GM23338 (cell line): ENCODE data around the gene HTT. TPM values are rescaled to one million over a fixed set of nuclear protein-coding genes. Genes with fewer than 3 reads are reported as not detected.

Experiments used
- ATAC-seq: fragments of 200-7000 bp; cut with Tn5 transposase; 3 replicates; pipeline ENCODE4 v1.9.1; 2020
- DNase-seq: peaks from one replicate; pipeline ENCODE4 v3.0.0-alpha.2; 2015; ENCODE audit warnings: low spot score
- H2AFZ ChIP-seq: fragments of 200-600 bp; sonication (generic); 2 replicates; pipeline ENCODE4 v1.8.0; 2016; ENCODE audit warnings: antibody characterized with exemption, mild to moderate bottlenecking, moderate library complexity
- H3F3A ChIP-seq: fragments of 200-600 bp; sonication (generic); replicated peaks from 2 replicates; pipeline ENCODE4 v1.8.0; 2017; ENCODE audit warnings: antibody characterized with exemption, mixed run types, low read depth
- H3K27ac ChIP-seq: fragments of 200-600 bp; sonication (generic); 2 replicates; pipeline ENCODE4 v1.6.1; 2016; ENCODE audit warnings: low read depth
- H3K27me3 ChIP-seq: fragments of 200-600 bp; sonication (generic); 2 replicates; pipeline ENCODE4 v1.8.0; 2016; ENCODE audit warnings: mild to moderate bottlenecking, mixed run types, moderate library complexity; ENCODE audit not compliant: insufficient read depth
- H3K36me3 ChIP-seq: fragments of 200-600 bp; sonication (generic); 2 replicates; pipeline ENCODE4 v1.8.0; 2016; ENCODE audit warnings: mild to moderate bottlenecking; ENCODE audit not compliant: insufficient read depth
- H3K4me1 ChIP-seq: fragments of 200-600 bp; sonication (generic); 2 replicates; pipeline ENCODE4 v1.8.0; 2016; ENCODE audit warnings: mild to moderate bottlenecking, moderate library complexity; ENCODE audit not compliant: insufficient read depth
- H3K4me2 ChIP-seq: fragments of 200-600 bp; sonication (generic); 2 replicates; pipeline ENCODE4 v1.7.1; 2017; ENCODE audit warnings: mixed run types
- H3K4me3 ChIP-seq: fragments of 200-600 bp; sonication (generic); 2 replicates; pipeline ENCODE4 v1.6.1; 2016; ENCODE audit warnings: mixed run types
- H3K79me2 ChIP-seq: fragments of 200-600 bp; sonication (generic); replicated peaks from 2 replicates; pipeline ENCODE4 v1.8.0; 2017; ENCODE audit warnings: mild to moderate bottlenecking; ENCODE audit not compliant: insufficient read depth
- H3K9me2 ChIP-seq: fragments of 200-600 bp; sonication (generic); 2 replicates; pipeline ENCODE4 v1.8.0; 2017; ENCODE audit not compliant: insufficient read depth
- H4K20me1 ChIP-seq: fragments of 200-600 bp; sonication (generic); replicated peaks from 2 replicates; pipeline ENCODE4 v1.8.0; 2017; ENCODE audit warnings: mild to moderate bottlenecking; ENCODE audit not compliant: insufficient read depth
- H3K27ac Mint-ChIP-seq: 2 replicates; pipeline ENCODE4 v1.8.0; 2020; ENCODE audit warnings: inconsistent platforms, mild to moderate bottlenecking, moderate library complexity, mixed read lengths
- H3K27me3 Mint-ChIP-seq: 3 replicates; pipeline ENCODE4 v1.8.0; 2022; ENCODE audit warnings: low read depth, mild to moderate bottlenecking, moderate library complexity, mixed read lengths, inconsistent platforms; ENCODE audit not compliant: insufficient read depth, poor library complexity
- H3K36me3 Mint-ChIP-seq: 3 replicates; pipeline ENCODE4 v1.8.0; 2021; ENCODE audit warnings: low read depth, mild to moderate bottlenecking, inconsistent platforms, moderate library complexity, mixed read lengths
- H3K4me1 Mint-ChIP-seq: 3 replicates; pipeline ENCODE4 v1.8.0; 2020; ENCODE audit warnings: mild to moderate bottlenecking, inconsistent platforms, mixed read lengths
- H3K4me3 Mint-ChIP-seq: 3 replicates; pipeline ENCODE4 v1.8.0; 2021; ENCODE audit warnings: moderate library complexity, mild to moderate bottlenecking, inconsistent platforms, mixed read lengths
- H3K9me3 Mint-ChIP-seq: 3 replicates; pipeline ENCODE4 v1.8.0; 2020; ENCODE audit warnings: moderate library complexity, mild to moderate bottlenecking, inconsistent platforms, mixed read lengths
- CREB1 ChIP-seq: fragments of 250-450 bp; sonication (Bioruptor Pico); IDR thresholded peaks from 2 replicates; pipeline ENCODE4 v1.5.0; 2020; ENCODE audit warnings: low read depth, mild to moderate bottlenecking, moderate library complexity
- CTCF ChIP-seq, 2 experiments: fragments of 200-600 bp in 1 of 2; sonication (generic) in 1 of 2; conservative IDR thresholded peaks; 2 replicates each; pipeline versions ENCODE4 v1.5.1 to v1.6.1; 2016 to 2017; ENCODE audit warnings: antibody characterized with exemption in 2 of 2, low read depth in 2 of 2, mild to moderate bottlenecking in 2 of 2, moderate library complexity in 1 of 2
- ETS1 ChIP-seq: IDR thresholded peaks from 2 replicates; pipeline ENCODE4 v1.6.1; 2016; ENCODE audit warnings: antibody characterized with exemption
- JUNB ChIP-seq: IDR thresholded peaks from one replicate; pipeline ENCODE4 v1.6.1; 2016; ENCODE audit warnings: antibody characterized with exemption; ENCODE audit not compliant: unreplicated experiment
- ZNF114 ChIP-seq: fragments of 250-450 bp; sonication (Bioruptor Pico); IDR thresholded peaks from 2 replicates; pipeline ENCODE4 v1.5.0; 2020; ENCODE audit warnings: mild to moderate bottlenecking, moderate library complexity
- ZNF462 ChIP-seq: fragments of 250-450 bp; sonication (Bioruptor Pico); IDR thresholded peaks from 2 replicates; pipeline ENCODE4 v1.5.0; 2020; ENCODE audit warnings: mild to moderate bottlenecking, moderate library complexity
- polyA plus RNA-seq: library from polyadenylated mRNA; unstranded; fragments of >200 nt; fragmentation: Nextera tagmentation; extraction: Ambion mirVana; gene quantifications from 2 replicates; pipeline ENCODE4 v1.2.1, GENCODE V29; 2016
- total RNA-seq: library from RNA; depleted of rRNA; stranded (reverse); fragments of >200 nt; shearing (Covaris generic); gene quantifications from 2 replicates; pipeline ENCODE4 v1.2.3, GENCODE V29; 2014

HTT gene
- total and polyA plus RNA-seq, 2 experiments from 2014 or later = 26.6 to 67.7 TPM

- TF ChIP-seq ZNF462 (no peak), CTCF (conservative IDR thresholded peaks at IDR 0.05; ENCODE audit: low read depth in 2 of 2) (no peak), ZNF114 (CRISPR knock-in tag) (no peak)
Observed at GRCh38 chr4:3221996-3222395, 147.5 kb downstream of the HTT start (continued).

GRCh38 chr4:3223346-3223745, 148.9 kb downstream of the HTT start:
- H3K27me3 Mint-ChIP-seq = peaks cover 8% of the 10 kb centered on the region
- H3K4me3 ChIP-seq = no peak overlapping the region
- H3K36me3 Mint-ChIP-seq = peaks cover 50% of the 10 kb centered on the region
- H3K9me3 Mint-ChIP-seq = no peaks in the 10 kb centered on the region
- H3K9me2 ChIP-seq = no peaks in the 10 kb centered on the region
- no peaks in the 10 kb centered on the region for H3K27me3 ChIP-seq
- TF ChIP-seq ETS1 = no peak
- no peak for TF ChIP-seq CREB1
- TF ChIP-seq ZNF462 = no peak
- TF ChIP-seq JUNB = no peak
- no peak for TF ChIP-seq ZNF114 (CRISPR knock-in tag)
- no peak overlapping the region for H2AFZ ChIP-seq
- ATAC-seq (no peak), DNase-seq (no peak)
- H4K20me1 ChIP-seq = peaks cover 7% of the 10 kb centered on the region
- H3F3A ChIP-seq = no peaks in the 10 kb centered on the region
- no peak overlapping the region for H3K4me3 Mint-ChIP-seq
- no peaks in the 10 kb centered on the region for H3K79me2 ChIP-seq
- no peak overlapping the region for H3K4me2 ChIP-seq
- no peak overlapping the region for H3K27ac Mint-ChIP-seq
- H3K4me1 Mint-ChIP-seq = no peaks in the 10 kb centered on the region
- no peaks in the 10 kb centered on the region for H3K4me1 ChIP-seq
- no peak overlapping the region for H3K27ac ChIP-seq
- peaks cover 12% of the 10 kb centered on the region for H3K36me3 ChIP-seq
